ENCODE measurements around the gene NPHS1.

NPHS1 gene

GRCh38 chr19:35787227-35787799 lies 65.0 kb downstream of the NPHS1 start:
- no peak for DNase-seq (ENCODE audit: low spot score)

DNA sequence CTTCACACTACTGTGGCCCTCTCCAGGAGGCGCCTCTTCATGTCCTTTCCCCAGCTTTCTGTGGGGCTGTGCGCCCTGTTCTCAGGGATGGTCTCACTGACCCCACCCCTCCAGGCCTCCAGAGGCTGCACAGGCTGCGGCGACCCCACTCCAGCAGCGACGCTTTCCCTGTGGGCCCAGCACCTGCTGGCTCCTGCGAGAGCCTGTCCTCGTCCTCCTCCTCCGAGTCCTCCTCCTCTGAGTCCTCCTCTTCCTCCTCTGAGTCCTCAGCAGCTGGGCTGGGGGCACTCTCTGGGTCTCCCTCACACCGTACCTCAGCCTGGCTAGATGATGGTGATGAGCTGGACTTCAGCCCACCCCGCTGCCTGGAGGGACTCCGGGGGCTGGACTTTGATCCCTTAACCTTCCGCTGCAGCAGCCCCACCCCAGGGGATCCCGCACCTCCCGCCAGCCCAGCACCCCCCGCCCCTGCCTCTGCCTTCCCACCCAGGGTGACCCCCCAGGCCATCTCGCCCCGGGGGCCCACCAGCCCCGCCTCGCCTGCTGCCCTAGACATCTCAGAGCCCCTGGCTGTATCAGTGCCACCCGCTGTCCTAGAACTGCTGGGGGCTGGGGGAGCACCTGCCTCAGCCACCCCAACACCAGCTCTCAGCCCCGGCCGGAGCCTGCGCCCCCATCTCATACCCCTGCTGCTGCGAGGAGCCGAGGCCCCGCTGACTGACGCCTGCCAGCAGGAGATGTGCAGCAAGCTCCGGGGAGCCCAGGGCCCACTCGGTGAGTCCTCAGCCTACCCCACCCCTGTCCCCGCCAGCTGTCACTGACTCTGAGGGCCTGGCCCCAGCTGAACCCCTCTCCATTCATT lies 65.8 kb downstream of the NPHS1 start:
- DNase-seq (ENCODE audit: low spot score): no peak

- no peak for DNase-seq (ENCODE audit: low spot score)
Observed at GRCh38 chr19:35785339-35785627, 67.0 kb downstream of the NPHS1 start.

GRCh38 chr19:35784503-35785338 lies 67.6 kb downstream of the NPHS1 start:
- DNase-seq (ENCODE audit: low spot score): no peak

- DNase-seq (ENCODE audit: low spot score): no peak
Observed at GRCh38 chr19:35783469-35784434, 68.6 kb downstream of the NPHS1 start.

- DNase-seq (ENCODE audit: low spot score): no peak
Observed at GRCh38 chr19:35782589-35782988, 69.7 kb downstream of the NPHS1 start.

DNA sequence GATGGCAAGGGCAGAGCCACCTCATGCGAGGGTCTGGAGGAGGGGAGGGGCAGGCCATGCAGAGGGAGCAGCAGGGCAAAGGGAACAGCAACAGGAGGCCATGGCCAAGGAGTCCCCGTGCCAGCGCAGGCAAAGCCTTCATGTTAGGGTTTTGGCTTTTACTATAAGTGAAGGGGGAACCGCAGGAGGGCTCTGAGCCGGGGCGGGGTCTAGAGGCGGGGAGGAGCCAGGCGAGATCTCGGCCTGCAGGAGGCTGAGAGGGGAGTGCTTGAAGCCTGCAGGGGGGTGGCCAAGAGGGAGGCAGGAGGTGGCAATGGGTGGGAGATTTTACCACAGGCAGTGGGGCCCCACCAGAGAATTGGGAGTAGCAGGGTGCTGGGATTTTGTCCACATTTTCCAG lies 70.7 kb downstream of the NPHS1 start:
- DNase-seq (ENCODE audit: low spot score): no peak

DNA sequence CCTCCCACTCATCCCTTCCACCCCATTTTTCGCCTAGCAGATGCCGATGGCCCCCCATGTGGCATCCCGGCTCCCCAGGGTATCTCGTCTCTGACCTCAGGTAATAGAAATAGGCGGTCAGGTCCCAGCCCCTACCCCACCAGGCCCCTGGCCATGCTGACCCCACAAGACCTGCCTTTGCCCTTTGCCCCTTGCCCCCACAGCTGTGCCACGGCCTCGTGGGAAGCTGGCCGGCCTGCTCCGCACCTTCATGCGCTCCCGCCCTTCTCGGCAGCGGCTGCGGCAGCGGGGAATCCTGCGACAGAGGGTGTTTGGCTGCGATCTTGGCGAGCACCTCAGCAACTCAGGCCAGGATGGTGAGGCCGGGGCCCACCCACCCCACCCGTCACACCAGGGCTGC lies 71.6 kb downstream of the NPHS1 start:
- DNase-seq (ENCODE audit: low spot score): no peak

DNA sequence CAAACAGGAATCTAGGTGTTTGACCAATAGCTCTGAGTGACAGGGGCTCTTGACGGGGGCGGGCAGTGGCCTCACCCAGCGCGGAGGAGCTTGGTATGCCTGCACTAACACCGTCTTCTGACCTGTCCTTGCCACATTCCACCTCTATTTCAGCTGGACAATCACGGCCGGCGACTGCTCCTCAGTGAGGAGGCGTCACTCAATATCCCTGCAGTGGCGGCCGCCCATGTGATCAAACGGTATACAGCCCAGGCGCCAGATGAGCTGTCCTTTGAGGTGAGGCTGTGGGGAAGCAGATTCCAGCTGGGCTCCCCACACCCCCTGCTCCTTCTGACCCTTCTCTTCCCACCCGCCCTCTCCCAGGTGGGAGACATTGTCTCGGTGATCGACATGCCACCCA lies 72.2 kb downstream of the NPHS1 start:
- DNase-seq (ENCODE audit: low spot score): no peak

GRCh38 chr19:35779033-35779432 lies 73.3 kb downstream of the NPHS1 start:
- DNase-seq (ENCODE audit: low spot score): no peak

GRCh38 chr19:35777961-35778360 lies 74.3 kb downstream of the NPHS1 start:
- no peak for DNase-seq (ENCODE audit: low spot score)

DNA sequence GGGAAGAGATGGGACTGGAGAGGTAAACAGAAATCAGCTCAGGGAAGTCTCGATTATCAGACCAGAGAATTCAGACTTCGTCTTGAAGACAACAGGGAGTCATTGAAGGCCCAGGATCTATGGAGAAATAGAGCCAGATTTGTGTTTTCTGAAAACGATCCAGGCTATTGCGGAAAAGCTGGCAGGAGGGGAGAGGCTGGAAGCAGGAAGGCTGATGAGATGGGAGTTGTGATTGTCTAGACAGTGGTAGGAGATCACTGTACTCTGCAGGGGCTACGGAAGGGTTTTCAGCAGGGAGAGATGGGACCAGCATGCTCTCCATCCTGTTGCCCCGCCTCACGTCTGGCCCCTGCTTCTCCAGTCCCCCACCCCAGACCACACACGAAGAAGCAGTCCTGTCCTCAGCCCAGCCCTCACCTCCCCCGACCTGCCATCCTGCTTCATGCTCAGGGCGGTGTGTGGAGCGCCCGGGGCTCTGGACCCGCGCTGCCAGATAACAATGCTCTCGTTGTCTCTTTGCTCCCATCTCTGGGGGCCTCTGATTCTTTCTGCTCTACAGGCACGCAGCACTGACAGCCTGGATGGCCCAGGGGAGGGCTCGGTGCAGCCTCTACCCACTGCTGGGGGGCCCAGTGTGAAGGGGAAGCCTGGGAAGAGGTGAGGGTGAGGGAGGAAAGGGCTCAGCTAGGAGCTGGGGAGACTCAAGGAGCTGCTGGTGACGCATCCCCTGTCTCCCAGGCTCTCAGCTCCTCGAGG lies 75.0 kb downstream of the NPHS1 start:
- DNase-seq (ENCODE audit: low spot score): no peak

DNA sequence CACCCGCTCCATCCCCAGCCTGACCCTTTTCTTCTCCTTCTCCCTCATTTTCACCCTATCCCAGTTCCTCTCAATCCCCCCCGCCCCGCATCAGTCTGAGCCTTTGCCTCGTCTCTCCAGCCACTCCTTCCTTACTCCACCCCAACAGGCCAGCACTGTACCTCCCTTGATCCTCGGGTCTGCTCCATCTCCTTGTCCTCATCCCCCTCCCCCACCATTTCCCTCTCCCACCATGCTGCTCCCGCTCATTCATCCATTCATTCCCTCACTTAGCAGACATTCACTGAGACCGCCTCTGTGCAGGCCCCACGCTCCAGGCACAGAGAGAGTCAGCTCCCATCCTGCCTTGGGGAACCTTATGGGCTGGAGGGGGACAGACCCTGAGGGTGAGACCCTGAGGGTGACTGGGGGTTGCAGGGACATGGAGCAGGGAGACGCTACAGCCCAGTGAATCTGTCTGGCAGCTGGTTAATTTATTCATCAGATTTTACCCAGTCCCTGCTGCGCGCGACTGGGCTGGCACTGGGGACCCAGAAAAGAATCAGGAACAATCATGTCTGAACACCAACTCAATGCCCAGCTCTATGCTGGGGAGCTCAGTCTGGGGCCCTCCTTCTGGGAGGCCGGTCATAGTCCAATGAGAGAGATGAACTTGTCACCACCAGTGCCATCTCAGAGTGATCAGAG lies 76.1 kb downstream of the NPHS1 start:
- DNase-seq (ENCODE audit: low spot score): no peak
